HL-60 (cell line): ENCODE measurements around the gene PDZD4.

Source experiments
- CTCF ChIP-seq: IDR thresholded peaks from one replicate; pipeline ENCODE4 v1.5.1; 2011; ENCODE audit warnings: low read length, control low read depth, inconsistent platforms; ENCODE audit not compliant: insufficient read depth
- GABPA ChIP-seq: IDR thresholded peaks from 2 replicates; pipeline ENCODE4 v1.6.1; 2012; ENCODE audit warnings: low read depth
- POLR2AphosphoS5 ChIP-seq: IDR thresholded peaks from 2 replicates; pipeline ENCODE4 v1.6.1; 2012; ENCODE audit warnings: low read depth
- SPI1 ChIP-seq: IDR thresholded peaks from 2 replicates; pipeline ENCODE4 v1.6.1; 2012; ENCODE audit warnings: low read depth, mild to moderate bottlenecking, borderline replicate concordance
- TF ChIP-seq, protein P1 (sequence below): IDR thresholded peaks from 2 replicates; pipeline ENCODE4 v1.6.1; 2012; ENCODE audit warnings: low read depth; ENCODE audit not compliant: insufficient replicate concordance

- TF ChIP-seq CTCF = no peak
- TF ChIP-seq SPI1 = no peak
- TF ChIP-seq POLR2AphosphoS5 = no peak
- TF ChIP-seq, protein P1, sequence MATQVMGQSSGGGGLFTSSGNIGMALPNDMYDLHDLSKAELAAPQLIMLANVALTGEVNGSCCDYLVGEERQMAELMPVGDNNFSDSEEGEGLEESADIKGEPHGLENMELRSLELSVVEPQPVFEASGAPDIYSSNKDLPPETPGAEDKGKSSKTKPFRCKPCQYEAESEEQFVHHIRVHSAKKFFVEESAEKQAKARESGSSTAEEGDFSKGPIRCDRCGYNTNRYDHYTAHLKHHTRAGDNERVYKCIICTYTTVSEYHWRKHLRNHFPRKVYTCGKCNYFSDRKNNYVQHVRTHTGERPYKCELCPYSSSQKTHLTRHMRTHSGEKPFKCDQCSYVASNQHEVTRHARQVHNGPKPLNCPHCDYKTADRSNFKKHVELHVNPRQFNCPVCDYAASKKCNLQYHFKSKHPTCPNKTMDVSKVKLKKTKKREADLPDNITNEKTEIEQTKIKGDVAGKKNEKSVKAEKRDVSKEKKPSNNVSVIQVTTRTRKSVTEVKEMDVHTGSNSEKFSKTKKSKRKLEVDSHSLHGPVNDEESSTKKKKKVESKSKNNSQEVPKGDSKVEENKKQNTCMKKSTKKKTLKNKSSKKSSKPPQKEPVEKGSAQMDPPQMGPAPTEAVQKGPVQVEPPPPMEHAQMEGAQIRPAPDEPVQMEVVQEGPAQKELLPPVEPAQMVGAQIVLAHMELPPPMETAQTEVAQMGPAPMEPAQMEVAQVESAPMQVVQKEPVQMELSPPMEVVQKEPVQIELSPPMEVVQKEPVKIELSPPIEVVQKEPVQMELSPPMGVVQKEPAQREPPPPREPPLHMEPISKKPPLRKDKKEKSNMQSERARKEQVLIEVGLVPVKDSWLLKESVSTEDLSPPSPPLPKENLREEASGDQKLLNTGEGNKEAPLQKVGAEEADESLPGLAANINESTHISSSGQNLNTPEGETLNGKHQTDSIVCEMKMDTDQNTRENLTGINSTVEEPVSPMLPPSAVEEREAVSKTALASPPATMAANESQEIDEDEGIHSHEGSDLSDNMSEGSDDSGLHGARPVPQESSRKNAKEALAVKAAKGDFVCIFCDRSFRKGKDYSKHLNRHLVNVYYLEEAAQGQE = no peak
- no peak for TF ChIP-seq GABPA
Observed at GRCh38 chrX:153793291-153793690, 37.1 kb downstream of the PDZD4 start.
